DMS53 treated with DMSO at 0.1 percent for 48 hours (cell line): ENCODE measurements around the gene TMEM178A.

Experiments
- DNase-seq: peaks from one replicate; lab custom pipeline; 2025; ENCODE audit not compliant: unreplicated experiment; lab: John Stamatoyannopoulos, UW

Gene TMEM178A

GRCh38 chr2:39673018-39673417, 7.3 kb downstream of the TMEM178A start:
- DNase-seq: no peak

DNA sequence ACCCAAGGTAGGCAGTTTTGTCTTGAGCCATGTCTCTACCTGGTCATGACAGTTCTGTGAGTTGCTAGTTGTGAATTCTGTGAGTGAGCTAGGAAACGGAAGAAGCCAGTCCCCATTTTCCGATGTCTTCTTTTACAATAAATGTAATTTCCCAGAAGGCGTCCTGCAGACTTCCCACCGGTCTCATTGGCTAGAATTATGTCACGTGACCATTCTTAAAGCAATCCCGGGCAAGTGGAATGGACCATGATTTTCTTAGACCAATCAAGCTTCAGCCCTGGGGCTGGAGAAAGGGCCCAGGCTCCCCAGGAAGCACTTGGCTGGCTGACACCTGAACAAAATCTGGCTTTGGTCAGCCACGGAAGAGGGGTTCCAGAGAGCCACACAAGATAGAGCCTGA, 10.6 kb downstream of the TMEM178A start:
- no peak for DNase-seq

DNA sequence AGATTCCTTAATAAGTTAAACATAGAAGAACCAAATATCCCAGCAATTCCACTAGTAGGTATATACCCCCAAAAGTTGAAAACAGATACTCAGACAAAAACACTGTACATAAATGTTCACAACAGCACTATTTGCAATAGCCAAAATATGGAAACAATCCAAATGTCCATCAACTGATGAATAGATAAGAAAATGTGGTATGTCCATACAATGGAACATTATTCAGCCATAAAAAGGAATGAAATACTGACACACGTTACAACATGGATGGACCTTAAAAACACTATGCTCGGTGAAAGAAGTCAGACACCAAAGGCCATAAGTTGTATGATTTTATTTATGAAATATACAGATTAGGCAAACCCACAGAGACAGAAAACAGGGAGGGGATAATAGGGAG, 12.5 kb downstream of the TMEM178A start:
- no peak for DNase-seq

GRCh38 chr2:39679805-39680204, 14.1 kb downstream of the TMEM178A start:
- DNase-seq: no peak

GRCh38 chr2:39682066-39682692, 16.5 kb downstream of the TMEM178A start:
- DNase-seq: no peak

DNA sequence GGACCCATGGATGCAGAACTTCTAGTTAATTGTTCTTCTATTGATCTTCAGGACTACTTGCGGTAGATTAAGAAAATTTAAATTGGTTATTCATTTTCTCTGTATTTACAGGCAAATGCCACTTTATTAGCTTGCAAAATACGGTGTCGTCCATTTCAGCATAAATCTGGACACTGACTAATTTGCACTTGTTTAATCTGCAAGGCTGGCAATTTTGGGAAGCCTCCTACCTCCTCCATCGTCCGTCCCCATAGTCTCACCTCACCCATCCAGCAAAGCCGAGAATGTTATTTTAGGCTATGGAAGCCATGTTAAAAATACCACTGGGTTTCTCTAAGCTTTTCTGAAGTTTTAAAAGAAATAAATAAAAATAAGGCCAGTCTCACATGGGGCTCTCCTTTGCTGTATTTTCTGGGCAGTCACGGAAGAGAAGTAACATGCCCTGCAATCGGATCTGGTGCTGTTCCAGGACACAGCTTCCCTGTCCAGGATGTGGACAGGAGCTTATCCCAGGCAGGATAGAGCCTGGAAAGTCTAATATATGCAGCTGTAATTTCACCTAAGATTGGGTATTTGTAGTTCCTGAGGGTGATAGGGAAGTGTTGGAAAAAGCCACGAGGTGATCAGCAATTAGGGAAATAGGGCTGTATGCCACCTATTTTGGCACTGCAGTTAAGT, 17.4 kb downstream of the TMEM178A start:
- no peak for DNase-seq

DNA sequence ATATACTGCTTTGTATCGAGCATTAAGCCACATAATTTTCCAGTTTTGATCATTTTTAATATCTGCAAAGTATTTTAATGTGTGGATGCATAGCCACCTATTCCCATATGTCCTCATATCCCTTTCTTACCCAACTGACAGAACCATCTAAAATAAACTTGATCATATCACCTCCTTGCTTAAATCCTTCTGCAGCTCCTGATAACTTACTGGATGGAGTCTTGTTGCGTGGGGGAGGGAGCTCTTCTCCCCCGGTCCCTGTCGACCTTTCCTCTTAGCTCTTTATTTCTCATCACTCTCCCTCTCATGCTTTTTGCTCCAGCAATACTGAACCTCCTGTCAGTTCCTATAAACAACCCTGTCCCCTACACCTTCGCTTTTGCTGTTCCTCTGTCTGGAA, 18.7 kb downstream of the TMEM178A start:
- DNase-seq: no peak

GRCh38 chr2:39685126-39685525, 19.4 kb downstream of the TMEM178A start:
- no peak for DNase-seq

- no peak for DNase-seq
These were observed 20.7 kb downstream of the TMEM178A start for GRCh38 chr2:39686456-39686855.

GRCh38 chr2:39688181-39688580, 22.5 kb downstream of the TMEM178A start:
- no peak for DNase-seq

GRCh38 chr2:39689272-39689841, 23.6 kb downstream of the TMEM178A start:
- DNase-seq: no peak

DNA sequence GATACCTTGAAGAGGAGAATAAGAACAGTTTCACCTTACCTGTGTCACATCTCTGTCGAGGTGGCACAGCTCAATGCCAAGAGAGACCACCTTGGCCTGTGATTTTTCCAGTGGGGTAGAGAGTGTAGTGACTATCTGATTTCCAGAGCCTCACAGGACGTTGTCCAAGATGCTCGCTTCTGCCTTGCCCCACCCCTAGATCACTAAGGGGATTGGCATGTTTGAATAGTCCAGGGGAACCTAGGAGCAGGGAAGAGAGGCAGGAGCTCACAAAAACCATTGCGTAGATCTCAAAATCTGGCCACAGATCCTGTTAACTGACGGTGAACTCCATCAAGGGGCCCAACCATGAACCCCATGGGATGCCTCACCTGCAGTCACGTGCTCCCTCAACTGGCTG, 24.2 kb downstream of the TMEM178A start:
- no peak for DNase-seq

DNA sequence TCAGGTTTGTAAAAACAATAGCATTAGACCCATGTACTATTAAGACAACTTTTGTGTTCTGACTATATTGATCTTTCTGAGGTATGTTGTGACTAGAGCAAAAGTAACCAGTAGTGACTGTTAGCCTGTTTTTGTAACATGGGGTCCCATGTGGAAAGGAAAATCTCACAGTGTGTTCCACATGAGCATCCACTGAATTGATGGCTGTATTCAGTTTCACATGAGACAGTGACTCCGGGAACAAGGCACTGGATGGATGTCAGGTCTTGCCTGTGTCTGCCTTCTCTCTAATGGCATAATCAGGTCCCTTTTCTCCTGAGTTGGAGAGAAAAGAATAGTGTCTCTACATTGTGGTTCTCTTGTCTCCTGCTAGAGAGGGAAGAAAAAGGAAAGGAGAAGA, 27.5 kb downstream of the TMEM178A start:
- no peak for DNase-seq

DNA sequence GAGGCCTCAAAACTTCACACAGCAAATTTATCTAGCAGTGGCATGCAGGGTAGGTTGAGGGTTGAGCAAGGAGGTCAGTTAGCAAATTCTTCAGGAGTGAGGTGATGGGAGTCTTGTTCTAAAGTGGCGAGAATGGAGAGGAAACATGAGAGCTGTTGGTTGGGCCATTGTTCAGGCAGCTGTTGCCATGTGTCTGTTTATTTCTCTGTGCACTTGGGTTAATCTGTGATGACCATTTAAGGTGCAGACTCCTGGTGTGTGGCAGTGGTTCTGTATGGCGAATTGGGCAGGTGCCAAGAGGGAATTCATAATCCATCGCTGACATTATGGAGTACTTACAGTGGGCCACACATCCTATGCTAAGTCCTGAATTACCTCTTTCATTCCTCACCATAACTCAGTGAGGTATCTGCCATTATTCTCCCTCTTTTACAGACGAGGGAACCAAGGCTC, 30.4 kb downstream of the TMEM178A start:
- peak; percentile 32 for DNase-seq

DNA sequence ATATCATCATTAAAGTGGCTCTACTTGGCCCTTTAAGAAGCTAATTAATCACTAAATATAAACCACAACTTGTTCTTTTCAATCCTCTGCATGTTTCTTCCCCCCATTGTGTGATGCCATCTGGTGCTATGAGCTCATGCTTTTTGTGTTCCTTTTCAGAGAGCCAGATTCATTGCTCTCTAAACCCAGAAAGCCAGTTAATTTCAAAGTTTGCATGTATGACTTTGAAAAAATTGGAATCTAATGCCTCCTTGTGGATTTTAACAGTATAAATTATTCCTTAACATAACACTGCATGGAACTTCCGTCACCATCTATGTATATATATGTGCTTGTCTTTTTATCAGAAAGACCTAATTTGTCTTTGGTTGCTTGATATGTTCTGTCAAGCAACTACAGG, 31.1 kb downstream of the TMEM178A start:
- peak; percentile 20 for DNase-seq

DNA sequence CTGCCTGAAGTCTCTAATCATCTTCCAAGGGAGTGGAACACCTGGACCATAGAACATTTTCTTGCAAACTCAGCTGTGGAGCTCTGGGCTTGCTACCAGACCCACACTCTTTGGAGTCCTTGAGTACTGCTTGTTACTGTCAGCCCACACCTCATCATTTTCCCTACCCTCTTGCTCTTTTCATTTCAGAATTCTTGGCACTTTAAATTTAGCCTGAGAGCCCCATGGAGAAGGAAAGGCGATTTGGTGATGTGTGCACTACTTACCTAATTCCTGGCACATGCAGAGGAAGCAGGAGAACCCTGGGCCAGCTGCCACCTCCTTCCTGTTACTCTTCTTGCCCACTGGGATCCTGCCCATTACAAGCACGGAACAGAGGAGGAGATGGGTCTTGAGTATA, 31.7 kb downstream of the TMEM178A start:
- DNase-seq: no peak

GRCh38 chr2:39701137-39701536, 35.4 kb downstream of the TMEM178A start:
- no peak for DNase-seq

DNA sequence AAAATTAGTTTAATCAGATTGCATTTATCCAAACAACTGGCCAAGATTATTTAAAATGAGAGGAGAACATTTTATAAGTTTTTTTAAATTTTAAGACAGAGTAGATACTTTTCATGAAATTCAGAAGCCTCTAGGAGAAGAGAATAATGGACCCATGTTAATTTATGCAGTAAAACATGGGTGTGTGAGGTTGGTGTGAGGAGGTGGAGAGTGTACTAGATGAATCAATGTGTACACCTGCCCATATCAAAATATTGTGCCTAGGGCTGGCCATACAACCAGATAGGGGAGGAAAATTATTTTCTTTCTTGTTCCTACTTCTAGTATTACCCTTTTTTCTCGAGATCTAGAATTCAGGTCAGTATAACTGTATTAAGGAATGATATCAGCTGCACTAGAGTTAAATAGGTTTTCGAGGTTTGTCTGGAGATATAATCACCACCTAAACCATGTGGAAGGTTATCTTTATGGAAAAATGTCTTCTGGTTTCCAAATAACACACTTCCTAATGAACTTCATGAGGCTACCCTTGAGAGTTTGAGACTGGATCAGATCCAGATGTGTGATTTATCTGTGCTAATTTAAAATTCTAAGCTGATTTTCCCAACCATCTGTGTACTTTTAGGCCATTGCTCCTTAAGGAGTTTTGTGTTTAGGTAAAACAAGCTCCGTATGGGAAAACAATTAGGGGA, 37.6 kb downstream of the TMEM178A start:
- no peak for DNase-seq

GRCh38 chr2:39704540-39704939, 38.8 kb downstream of the TMEM178A start:
- no peak for DNase-seq

DNA sequence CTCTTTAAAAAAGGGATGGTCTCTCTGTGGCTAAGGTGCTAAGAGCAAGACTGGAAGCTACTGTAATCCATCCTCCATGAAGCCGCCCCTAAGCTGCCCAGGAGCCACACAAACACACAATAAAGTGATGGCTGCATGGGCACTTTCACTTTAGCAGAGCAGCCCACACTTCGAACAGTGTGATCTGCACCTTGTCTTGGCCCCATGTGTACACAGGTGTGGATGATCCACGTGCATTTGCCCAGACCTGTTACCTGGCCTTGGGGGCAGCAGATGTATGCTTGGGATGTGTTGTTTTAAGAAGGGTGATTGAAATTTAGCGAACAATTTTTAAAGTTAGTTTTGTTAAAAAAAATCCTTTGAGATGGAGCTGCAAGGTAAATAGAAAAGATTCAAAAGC, 39.9 kb downstream of the TMEM178A start:
- no peak for DNase-seq

DNA sequence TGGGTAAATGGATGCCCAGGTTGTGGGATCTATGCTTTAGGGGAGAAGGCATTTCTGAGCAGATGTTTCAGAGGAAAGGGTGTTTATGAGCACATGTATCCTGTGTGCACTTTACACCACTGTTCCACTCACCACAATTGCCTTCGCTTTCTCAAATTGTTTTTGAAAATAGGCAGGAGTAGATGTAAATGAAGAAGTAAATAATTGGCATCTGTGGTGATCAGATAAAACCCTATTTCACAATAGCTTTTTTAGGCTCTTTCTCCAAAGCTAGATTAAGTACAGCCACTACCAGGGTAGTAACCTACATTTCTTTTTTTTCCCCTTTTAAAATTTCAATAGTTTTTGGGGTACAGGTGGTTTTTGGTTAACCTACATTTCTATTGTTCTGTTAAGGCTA, 40.6 kb downstream of the TMEM178A start:
- DNase-seq: no peak

GRCh38 chr2:39706945-39707344, 41.2 kb downstream of the TMEM178A start:
- no peak for DNase-seq
